Measurements from ENCODE around the gene SLC6A3. TPM values are rescaled to one million over a fixed set of nuclear protein-coding genes. Genes with fewer than 3 reads are reported as not detected.

The SLC6A3 gene
- total and polyA plus RNA-seq, 9 of the 15 experiments (the other 6 are each of a cell fraction or from before 2014, with no cell fraction given): not detected

DNA sequence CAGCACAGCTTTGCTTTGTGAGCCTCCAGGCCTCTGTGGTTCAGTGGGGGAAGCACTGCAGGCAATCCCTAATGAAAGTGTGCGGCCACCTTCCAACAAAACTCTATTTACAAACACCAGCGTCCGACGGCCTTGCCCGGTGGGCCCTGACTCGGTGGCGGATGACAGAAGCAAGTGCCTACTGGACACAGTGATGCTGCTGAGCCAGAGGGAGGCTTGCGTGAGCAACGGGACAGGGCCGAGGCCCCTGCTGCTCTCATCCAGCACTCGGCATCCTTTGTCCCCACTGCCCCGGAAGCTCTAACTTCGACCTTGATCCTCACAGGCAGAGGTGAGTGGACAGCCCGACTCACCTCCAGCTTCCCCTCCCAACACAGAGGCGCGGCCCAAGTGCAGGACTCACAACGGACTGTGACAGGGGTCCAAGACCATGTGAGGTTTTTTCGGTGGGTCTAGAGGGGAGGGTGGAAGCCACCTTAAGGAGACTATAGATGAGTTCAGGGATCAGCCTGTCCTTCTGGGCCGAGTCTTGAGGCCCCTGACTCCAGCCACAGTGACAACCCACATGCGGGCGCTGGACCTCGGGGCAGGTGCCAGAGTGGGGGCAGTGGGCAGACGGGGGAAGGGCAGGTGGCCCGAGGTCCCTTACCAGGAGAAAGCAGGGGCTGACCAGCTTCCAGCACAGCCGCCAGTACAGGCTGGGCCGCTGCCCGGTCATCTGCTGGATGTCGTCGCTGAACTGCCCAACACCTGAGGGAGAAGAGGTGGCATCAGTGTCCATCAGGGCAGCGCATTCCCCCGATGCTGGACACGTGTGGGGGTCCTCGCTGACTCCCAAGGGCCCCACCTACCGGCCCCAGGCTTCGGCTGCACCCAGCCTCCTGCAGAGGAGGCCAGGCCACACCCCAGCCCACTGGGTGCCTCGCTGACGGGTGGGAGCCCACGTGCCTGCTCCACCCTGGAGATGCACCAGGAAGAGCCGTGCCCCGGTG, 39.4 kb downstream of the SLC6A3 start:
- H4K20me1 ChIP-seq (replicated peaks; ENCODE audit: control insufficient read depth, insufficient read depth, low read length): peaks cover 56% of the 10 kb centered on the region
- CTCF ChIA-PET (ENCODE audit: low intra/inter-chr PET ratio): no interaction called here
- no peak overlapping the region for H2AFZ ChIP-seq (ENCODE audit: low read depth, low read length)
- H3K79me2 ChIP-seq (ENCODE audit: control insufficient read depth, insufficient read depth, low read length): no peaks in the 10 kb centered on the region
- in situ Hi-C loops (cut with MboI) (no loop called here), intact Hi-C loops (cut with micrococcal nuclease) (no loop called here)
- no peak overlapping the region for H3K4me3 ChIP-seq
- no peaks in the 10 kb centered on the region for H3K36me3 ChIP-seq (ENCODE audit: control insufficient read depth, insufficient read depth, low read length)
- no peak overlapping the region for H3K9ac ChIP-seq (ENCODE audit: insufficient read depth in 1 of 2, low read depth in 2 of 2, low read length in 2 of 2)
- H3K4me1 ChIP-seq (replicated peaks in 1 of 2; ENCODE audit: control insufficient read depth in 2 of 2, insufficient read depth in 2 of 2, low read length in 2 of 2): peaks cover 0 to 13% of the 10 kb centered on the region in 2 experiments; a peak in 1 of 5 replicates
- TF ChIP-seq CHD4 (IDR thresholded peaks at IDR 0.05; ENCODE audit: insufficient read depth, insufficient replicate concordance, low read depth, low read length, poor library complexity, severe bottlenecking) (no peak), SRSF9 (IDR thresholded peaks at IDR 0.05; ENCODE audit: borderline replicate concordance, low read depth, low read length) (no peak), ZNF785 (CRISPR knock-in tag; IDR thresholded peaks at IDR 0.05) (no peak), SNIP1 (IDR thresholded peaks at IDR 0.05; ENCODE audit: low read depth) (no peak), RFX5 (IDR thresholded peaks at IDR 0.05; ENCODE audit: low read depth, low read length) (no peak), YY1 (IDR thresholded peaks at IDR 0.05; ENCODE audit: borderline replicate concordance in 1 of 3, control insufficient read depth in 1 of 3, extremely low read depth in 1 of 3, insufficient read depth in 3 of 3, insufficient read length in 1 of 3, insufficient replicate concordance in 2 of 3, low read depth in 1 of 3, low read length in 2 of 3) (no peak), RBM15 (IDR thresholded peaks at IDR 0.05; ENCODE audit: insufficient read depth, low read length) (no peak), ZBED1 (IDR thresholded peaks at IDR 0.05) (no peak), BCOR (IDR thresholded peaks at IDR 0.05) (no peak)
- TF ChIP-seq, protein P1, sequence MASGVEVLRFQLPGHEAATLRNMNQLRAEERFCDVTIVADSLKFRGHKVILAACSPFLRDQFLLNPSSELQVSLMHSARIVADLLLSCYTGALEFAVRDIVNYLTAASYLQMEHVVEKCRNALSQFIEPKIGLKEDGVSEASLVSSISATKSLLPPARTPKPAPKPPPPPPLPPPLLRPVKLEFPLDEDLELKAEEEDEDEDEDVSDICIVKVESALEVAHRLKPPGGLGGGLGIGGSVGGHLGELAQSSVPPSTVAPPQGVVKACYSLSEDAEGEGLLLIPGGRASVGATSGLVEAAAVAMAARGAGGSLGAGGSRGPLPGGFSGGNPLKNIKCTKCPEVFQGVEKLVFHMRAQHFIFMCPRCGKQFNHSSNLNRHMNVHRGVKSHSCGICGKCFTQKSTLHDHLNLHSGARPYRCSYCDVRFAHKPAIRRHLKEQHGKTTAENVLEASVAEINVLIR (CRISPR knock-in tag; IDR thresholded peaks at IDR 0.05): no peak
- TF ChIP-seq, protein P2, sequence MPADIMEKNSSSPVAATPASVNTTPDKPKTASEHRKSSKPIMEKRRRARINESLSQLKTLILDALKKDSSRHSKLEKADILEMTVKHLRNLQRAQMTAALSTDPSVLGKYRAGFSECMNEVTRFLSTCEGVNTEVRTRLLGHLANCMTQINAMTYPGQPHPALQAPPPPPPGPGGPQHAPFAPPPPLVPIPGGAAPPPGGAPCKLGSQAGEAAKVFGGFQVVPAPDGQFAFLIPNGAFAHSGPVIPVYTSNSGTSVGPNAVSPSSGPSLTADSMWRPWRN (IDR thresholded peaks at IDR 0.05; ENCODE audit: low read depth): no peak
- FAIRE-seq (no peak), ATAC-seq (no peak), DNase-seq (ENCODE audit: extremely low read depth in 1 of 4, low spot score in 3 of 4) (no peak)
- H3K27me3 ChIP-seq (ENCODE audit: control insufficient read depth in 2 of 2, insufficient read depth in 2 of 2, low read length in 2 of 2): peaks cover 66 to 95% of the 10 kb centered on the region in 2 experiments
- no peak overlapping the region for H3K27ac ChIP-seq (ENCODE audit: extremely low read depth, low read depth, low read length)
- H3K9me1 ChIP-seq (ENCODE audit: control insufficient read depth, insufficient read depth, low read length): peaks cover 4% of the 10 kb centered on the region
- BruUV-seq (replicated peaks): no TSS peak
- POLR2A ChIA-PET: interaction anchor here (0.5 to 1.0 kb wide), 5 partner anchors 11 to 220 kb away, joined by 3 read pairs; no protein-coding TSS in a partner anchor
- WGBS (ENCODE audit: insufficient coverage, low coverage, missing lambda C conversion rate): 3% methylated on average over 35 of the region's 40 CpGs
- no peak overlapping the region for H3K4me2 ChIP-seq (ENCODE audit: insufficient read depth, low read length)
- no peaks in the 10 kb centered on the region for H3K9me3 ChIP-seq (replicated peaks; ENCODE audit: control insufficient read depth, insufficient read depth, low read depth, low read length)
